ENCODE data around the gene NCKIPSD.

- no peak for TF ChIP-seq CTCF (IDR thresholded peaks at IDR 0.05)
- TF ChIP-seq POLR2A (IDR thresholded peaks at IDR 0.05) = no peak
- no peak for TF ChIP-seq EP300 (IDR thresholded peaks at IDR 0.05)
Measured at GRCh38 chr3:48678566-48679380, 6.9 kb downstream of the NCKIPSD start.

All from tibial nerve (tissue), 4 donors.